ENCODE results near the gene STAMBP. TPM values are rescaled to one million over a fixed set of nuclear protein-coding genes. Genes with fewer than 3 reads are reported as not detected.

Gene STAMBP
- total and polyA plus RNA-seq, 4 donors, result 22.3 to 39.7 (median 24.4) TPM

DNA sequence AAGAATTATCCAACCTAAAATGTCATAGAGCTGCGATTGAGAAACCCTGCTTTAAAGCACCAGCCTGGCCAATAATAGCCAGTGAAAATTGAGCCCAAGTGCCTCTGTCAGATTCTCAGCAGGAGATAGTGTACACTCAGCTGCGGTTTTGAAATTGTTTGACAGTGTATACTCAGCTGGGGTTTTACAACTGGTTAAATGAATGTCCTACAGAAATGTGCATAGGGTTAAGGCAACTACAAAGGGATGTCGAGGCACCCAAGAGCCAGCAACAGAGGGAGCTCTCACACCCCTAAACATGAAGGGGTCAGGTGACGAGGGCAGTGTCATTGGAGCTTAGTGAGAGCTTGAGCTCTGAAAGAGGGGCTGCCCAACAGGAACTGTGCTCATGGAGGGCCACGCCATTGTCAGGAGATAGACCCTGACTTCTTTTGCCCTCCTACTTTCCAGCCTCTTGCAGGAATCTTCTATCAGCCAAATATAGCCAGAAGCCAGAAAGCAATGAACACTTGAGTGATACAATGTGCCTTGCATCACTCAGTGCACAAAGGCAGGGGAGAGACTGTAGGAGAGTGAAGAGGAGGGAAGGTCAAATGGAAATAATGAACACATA, 79.2 kb downstream of the STAMBP start:
- peak; percentile 41 for ATAC-seq (ENCODE audit: insufficient read depth, low FRiP score)
- 48 to 63% methylated on average over 5 of the region's 5 CpGs for WGBS, 2 donors
- DNase-seq, result no peak

DNA sequence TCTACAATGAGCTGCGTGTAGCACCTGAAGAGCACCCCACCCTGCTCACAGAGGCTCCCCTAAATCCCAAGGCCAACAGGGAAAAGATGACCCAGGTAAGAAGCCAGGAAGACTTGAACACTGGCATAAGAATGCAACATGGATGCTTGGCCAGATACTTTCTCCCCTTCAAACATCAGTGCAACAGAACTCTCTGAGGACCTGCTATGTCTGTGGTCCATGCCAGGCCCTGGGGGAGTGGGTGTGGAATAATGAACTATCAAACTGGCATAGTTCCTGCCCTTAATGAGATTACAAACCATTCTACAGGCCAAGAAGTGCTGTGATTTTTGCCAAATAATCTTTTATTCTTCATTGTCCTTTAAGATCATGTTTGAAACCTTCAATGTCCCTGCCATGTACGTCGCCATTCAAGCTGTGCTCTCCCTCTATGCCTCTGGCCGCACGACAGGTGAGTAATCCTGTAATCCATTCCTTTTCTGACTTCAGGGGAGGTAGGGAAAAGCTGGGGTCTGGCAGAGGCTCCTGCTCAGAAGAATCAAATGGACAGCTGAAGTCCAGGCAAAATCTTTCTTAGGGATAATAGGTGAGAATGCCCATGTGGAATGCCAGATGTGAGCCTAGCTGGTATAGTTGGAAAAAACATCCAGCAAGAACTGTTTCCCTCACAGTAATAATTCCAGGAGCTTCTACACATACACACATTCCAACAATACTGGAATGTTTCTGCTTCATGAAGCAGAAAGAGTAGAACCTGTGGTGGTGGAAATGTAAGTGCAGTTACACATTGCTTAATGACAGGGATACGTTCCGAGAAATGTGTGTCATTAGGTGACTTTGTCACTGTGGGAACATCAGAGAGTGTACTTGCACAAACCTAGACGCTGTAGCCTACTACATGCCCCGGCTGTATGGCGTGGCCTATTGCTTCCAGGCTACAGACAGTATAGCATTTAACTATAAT, 80.2 kb downstream of the STAMBP start:
- H3K27me3 ChIP-seq (ENCODE audit: control insufficient read depth in 3 of 3, insufficient read depth in 3 of 3, low read length in 2 of 3), result no peaks in the 10 kb centered on the region
- WGBS, 2 donors, result 88 to 90% methylated on average over 10 of the region's 10 CpGs
- no peaks in the 10 kb centered on the region for H3K36me3 ChIP-seq (ENCODE audit: control insufficient read depth in 4 of 4, insufficient read depth in 4 of 4, low read length in 4 of 4)
- no peaks in the 10 kb centered on the region for H3K9me3 ChIP-seq (ENCODE audit: control insufficient read depth in 4 of 4, insufficient read depth in 3 of 4, low read length in 3 of 4)
- H3K4me3 ChIP-seq, result no peak overlapping the region
- H3K4me1 ChIP-seq (ENCODE audit: control insufficient read depth in 5 of 5, insufficient read depth in 5 of 5, low read length in 5 of 5), result no peaks in the 10 kb centered on the region
- no peak overlapping the region for H3K9ac ChIP-seq (ENCODE audit: insufficient read depth in 1 of 2, low read length in 2 of 2)
- DNase-seq (no peak), ATAC-seq (ENCODE audit: insufficient read depth, low FRiP score) (no peak)
- TF ChIP-seq, protein P1, sequence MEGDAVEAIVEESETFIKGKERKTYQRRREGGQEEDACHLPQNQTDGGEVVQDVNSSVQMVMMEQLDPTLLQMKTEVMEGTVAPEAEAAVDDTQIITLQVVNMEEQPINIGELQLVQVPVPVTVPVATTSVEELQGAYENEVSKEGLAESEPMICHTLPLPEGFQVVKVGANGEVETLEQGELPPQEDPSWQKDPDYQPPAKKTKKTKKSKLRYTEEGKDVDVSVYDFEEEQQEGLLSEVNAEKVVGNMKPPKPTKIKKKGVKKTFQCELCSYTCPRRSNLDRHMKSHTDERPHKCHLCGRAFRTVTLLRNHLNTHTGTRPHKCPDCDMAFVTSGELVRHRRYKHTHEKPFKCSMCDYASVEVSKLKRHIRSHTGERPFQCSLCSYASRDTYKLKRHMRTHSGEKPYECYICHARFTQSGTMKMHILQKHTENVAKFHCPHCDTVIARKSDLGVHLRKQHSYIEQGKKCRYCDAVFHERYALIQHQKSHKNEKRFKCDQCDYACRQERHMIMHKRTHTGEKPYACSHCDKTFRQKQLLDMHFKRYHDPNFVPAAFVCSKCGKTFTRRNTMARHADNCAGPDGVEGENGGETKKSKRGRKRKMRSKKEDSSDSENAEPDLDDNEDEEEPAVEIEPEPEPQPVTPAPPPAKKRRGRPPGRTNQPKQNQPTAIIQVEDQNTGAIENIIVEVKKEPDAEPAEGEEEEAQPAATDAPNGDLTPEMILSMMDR (IDR thresholded peaks at IDR 0.05; ENCODE audit: control extremely low read depth, extremely low read depth), result no peak
- no peak overlapping the region for H3K27ac ChIP-seq (ENCODE audit: low read depth in 1 of 2, low read length in 1 of 2)

More for the DNA sequence above, 79.2 kb downstream of the STAMBP start:
- no peak overlapping the region for H3K9ac ChIP-seq (ENCODE audit: insufficient read depth in 1 of 2, low read length in 2 of 2)
- TF ChIP-seq, protein P1 (IDR thresholded peaks at IDR 0.05; ENCODE audit: control extremely low read depth, extremely low read depth), result peak; percentile 33
- no peak overlapping the region for H3K27ac ChIP-seq (ENCODE audit: low read depth in 1 of 2, low read length in 1 of 2)
- H3K4me1 ChIP-seq (ENCODE audit: control insufficient read depth in 5 of 5, insufficient read depth in 5 of 5, low read length in 5 of 5), result no peaks in the 10 kb centered on the region
- no peaks in the 10 kb centered on the region for H3K27me3 ChIP-seq (ENCODE audit: control insufficient read depth in 3 of 3, insufficient read depth in 3 of 3, low read length in 2 of 3)
- H3K36me3 ChIP-seq (ENCODE audit: control insufficient read depth in 4 of 4, insufficient read depth in 4 of 4, low read length in 4 of 4), result no peaks in the 10 kb centered on the region
- no peaks in the 10 kb centered on the region for H3K9me3 ChIP-seq (ENCODE audit: control insufficient read depth in 4 of 4, insufficient read depth in 3 of 4, low read length in 3 of 4)
- no peak overlapping the region for H3K4me3 ChIP-seq

DNA sequence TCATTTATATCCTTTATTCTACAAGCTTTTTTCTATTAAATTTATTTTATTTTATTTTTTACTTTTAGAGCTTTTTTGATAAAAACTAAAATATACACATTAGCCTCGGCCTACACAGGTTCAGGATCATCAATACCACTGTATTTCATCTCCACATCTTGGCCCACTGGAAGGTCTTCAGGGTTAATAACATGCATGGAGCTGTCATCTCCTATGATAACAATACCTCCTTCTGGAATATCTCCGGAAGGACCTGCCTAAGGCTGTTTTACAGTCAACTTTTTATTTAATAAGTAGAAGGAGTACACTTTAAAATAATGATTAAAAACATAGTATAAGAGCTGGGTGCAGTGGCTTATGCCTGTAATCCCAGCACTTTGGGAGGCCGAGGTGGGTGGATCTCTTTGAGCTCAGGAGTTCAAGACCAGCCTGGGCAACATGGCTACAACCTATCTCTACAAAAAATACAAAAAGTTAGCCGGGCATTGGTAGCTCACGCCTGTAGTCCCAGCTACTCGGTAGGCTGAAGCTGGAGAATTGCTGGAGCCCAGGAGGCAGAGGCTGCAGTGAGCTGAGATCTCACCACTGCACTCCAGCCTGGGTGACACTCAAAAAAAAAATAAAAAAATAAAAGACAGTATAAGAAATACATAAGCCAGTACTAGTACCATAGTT, 82.2 kb downstream of the STAMBP start:
- H3K27ac ChIP-seq (ENCODE audit: low read depth in 1 of 2, low read length in 1 of 2), result no peak overlapping the region
- no peak for DNase-seq
- ATAC-seq (ENCODE audit: insufficient read depth, low FRiP score), result no peak
- H3K4me3 ChIP-seq, result no peak overlapping the region
- H3K36me3 ChIP-seq (ENCODE audit: control insufficient read depth in 4 of 4, insufficient read depth in 4 of 4, low read length in 4 of 4), result peaks cover 0 to 2% (median 0%) of the 10 kb centered on the region in 4 donors
- H3K4me1 ChIP-seq (ENCODE audit: control insufficient read depth in 5 of 5, insufficient read depth in 5 of 5, low read length in 5 of 5), result no peaks in the 10 kb centered on the region
- TF ChIP-seq, protein P1 (IDR thresholded peaks at IDR 0.05; ENCODE audit: control extremely low read depth, extremely low read depth), result no peak
- no peaks in the 10 kb centered on the region for H3K9me3 ChIP-seq (ENCODE audit: control insufficient read depth in 4 of 4, insufficient read depth in 3 of 4, low read length in 3 of 4)
- H3K27me3 ChIP-seq (ENCODE audit: control insufficient read depth in 3 of 3, insufficient read depth in 3 of 3, low read length in 2 of 3), result no peaks in the 10 kb centered on the region
- 81 to 85% methylated on average over 6 of the region's 6 CpGs for WGBS, 2 donors
- no peak overlapping the region for H3K9ac ChIP-seq (ENCODE audit: insufficient read depth in 1 of 2, low read length in 2 of 2)
